Upper lobe of right lung (tissue), 1 donor: Measurements from ENCODE around the gene CCNQ. TPM values are rescaled to one million over a fixed set of nuclear protein-coding genes. Genes with fewer than 3 reads are reported as not detected.

ENCODE experiments used
- ATAC-seq: fragments of 200-7000 bp; cut with Tn5 transposase; one replicate; pipeline ENCODE4 v1.9.1; 2020; ENCODE audit warnings: mild to moderate bottlenecking, moderate library complexity
- DNase-seq: peaks from one replicate; pipeline ENCODE4 v3.0.0-alpha.2; 2020
- H3K27ac ChIP-seq: fragments of 200-600 bp; one replicate; pipeline ENCODE4 v1.8.0; 2022
- H3K27me3 ChIP-seq: fragments of 200-600 bp; one replicate; pipeline ENCODE4 v1.8.0; 2022; ENCODE audit warnings: mild to moderate bottlenecking
- H3K36me3 ChIP-seq: fragments of 200-600 bp; one replicate; pipeline ENCODE4 v1.8.0; 2022
- H3K4me1 ChIP-seq: fragments of 200-600 bp; one replicate; pipeline ENCODE4 v1.8.0; 2022
- H3K4me3 ChIP-seq: fragments of 200-600 bp; one replicate; pipeline ENCODE4 v1.8.0; 2022; ENCODE audit warnings: mild to moderate bottlenecking
- H3K9me3 ChIP-seq: fragments of 200-600 bp; one replicate; pipeline ENCODE4 v1.8.0; 2022
- intact Hi-C: fragments of 100-400 bp; cut with DNase I; formaldehyde crosslinking; loops from one replicate; pipeline ENCODE4 v1.11.0; 2022
- total RNA-seq: library from RNA; stranded (reverse); fragmentation: NEBNext Ultra II Directional; extraction: Animal tissue kit (Norgen Biotek cat#: 25700); gene quantifications from one replicate; pipeline ENCODE4 v1.2.1, GENCODE V29; 2021
- TF ChIP-seq, protein P1 (sequence below): fragments of 200-600 bp; IDR thresholded peaks from one replicate; pipeline ENCODE4 v1.8.0; 2022; ENCODE audit warnings: antibody characterized with exemption
- donor health status: DM: no; HTN: yes; CAD: no; lungs with severe emphysema.

CCNQ gene
- total RNA-seq, 1 donor from 2014 or later, result 18.9 TPM

DNA sequence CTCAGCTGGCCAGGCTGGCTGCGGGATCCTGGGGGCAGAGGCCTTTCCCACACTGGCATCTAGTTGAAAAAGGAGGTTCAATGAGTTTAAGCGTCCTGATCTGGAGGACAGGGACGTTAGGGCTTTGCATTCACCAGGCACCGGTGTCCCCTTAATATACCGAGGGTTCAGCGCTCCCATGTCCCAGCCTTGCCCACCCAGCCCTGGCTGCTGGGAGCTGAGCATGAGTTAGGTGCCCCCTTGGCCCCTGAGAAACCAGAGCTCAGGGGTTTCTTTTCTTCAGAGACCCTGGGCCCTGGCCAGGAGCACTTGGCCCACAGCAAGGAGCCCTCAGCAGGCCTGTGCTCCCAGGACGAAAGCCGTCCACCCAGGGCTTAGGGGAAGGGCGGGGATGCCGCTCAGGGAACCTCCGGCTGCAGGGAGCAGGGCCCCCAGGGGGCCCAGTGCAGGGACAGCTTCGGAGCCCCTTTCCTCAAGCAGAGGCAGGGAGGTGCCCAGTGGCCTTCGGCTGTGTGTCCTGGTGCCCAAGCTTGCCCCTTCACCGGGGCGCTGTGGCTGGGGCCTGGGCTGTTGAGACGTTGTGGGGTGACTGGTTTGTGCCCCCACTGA, 27.2 kb upstream of the CCNQ start:
- intact Hi-C loops, result no loop called here
- Histone ChIP-seq H3K36me3 (no peaks in the 10 kb centered on the region), H3K27ac (no peak overlapping the region), H3K9me3 (no peaks in the 10 kb centered on the region), H3K4me1 (no peaks in the 10 kb centered on the region), H3K4me3 (no peak overlapping the region), H3K27me3 (no peaks in the 10 kb centered on the region)
- DNase-seq (no peak), ATAC-seq (no peak)
- TF ChIP-seq, protein P1, sequence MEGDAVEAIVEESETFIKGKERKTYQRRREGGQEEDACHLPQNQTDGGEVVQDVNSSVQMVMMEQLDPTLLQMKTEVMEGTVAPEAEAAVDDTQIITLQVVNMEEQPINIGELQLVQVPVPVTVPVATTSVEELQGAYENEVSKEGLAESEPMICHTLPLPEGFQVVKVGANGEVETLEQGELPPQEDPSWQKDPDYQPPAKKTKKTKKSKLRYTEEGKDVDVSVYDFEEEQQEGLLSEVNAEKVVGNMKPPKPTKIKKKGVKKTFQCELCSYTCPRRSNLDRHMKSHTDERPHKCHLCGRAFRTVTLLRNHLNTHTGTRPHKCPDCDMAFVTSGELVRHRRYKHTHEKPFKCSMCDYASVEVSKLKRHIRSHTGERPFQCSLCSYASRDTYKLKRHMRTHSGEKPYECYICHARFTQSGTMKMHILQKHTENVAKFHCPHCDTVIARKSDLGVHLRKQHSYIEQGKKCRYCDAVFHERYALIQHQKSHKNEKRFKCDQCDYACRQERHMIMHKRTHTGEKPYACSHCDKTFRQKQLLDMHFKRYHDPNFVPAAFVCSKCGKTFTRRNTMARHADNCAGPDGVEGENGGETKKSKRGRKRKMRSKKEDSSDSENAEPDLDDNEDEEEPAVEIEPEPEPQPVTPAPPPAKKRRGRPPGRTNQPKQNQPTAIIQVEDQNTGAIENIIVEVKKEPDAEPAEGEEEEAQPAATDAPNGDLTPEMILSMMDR, result no peak

GRCh38 chrX:153625271-153626024, 26.5 kb upstream of the CCNQ start:
- no peak overlapping the region for H3K4me3 ChIP-seq
- DNase-seq, result no peak
- no peaks in the 10 kb centered on the region for H3K36me3 ChIP-seq
- TF ChIP-seq, protein P1, result no peak
- ATAC-seq, result no peak
- no peaks in the 10 kb centered on the region for H3K4me1 ChIP-seq
- H3K9me3 ChIP-seq, result no peaks in the 10 kb centered on the region
- no peak overlapping the region for H3K27ac ChIP-seq
- no peaks in the 10 kb centered on the region for H3K27me3 ChIP-seq
- intact Hi-C loops, result no loop called here

DNA sequence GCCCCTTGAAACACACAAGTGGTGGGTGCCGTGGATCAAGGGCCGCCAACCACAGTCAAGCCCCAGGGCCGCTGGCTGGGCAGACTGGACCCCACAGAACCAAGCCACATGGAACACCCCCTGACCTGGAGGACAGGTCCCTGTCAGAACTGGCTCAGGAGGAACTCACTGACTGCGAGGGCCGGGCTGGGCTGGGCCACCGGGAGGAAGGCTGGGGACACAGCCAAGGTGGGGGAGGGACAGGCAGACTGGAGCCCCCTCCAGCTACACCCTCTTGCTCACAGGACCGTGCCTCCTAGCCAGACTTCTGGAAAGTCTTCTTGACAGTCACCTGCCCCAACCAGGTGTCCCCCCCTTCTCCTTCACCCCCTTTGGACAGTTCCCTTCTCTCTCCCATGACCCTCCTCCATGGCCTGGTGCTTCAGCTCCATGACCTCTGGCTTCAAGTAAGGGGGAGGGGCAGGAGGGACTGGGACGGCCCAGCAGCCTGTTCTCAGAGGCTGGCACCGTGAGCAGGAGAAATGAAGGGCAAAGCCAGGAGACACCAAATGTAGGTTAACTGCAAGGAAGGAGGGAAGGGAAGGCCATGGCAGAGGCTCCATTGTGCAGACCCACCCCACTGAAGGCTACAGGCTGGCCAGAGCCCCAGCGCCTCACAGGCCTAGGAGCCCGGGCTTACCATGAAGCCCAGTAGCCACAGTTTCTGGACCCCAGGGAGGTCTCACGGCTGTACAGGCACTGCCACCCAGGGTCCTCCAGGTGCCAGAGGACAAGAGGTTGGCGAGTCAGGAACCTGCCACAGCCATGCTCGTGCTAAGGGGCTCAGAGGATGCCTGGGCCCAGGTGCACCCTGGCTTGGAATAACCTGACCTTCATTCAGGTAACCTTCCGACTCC, 25.5 kb upstream of the CCNQ start:
- Histone ChIP-seq H3K27me3 (no peaks in the 10 kb centered on the region), H3K4me3 (no peak overlapping the region), H3K36me3 (no peaks in the 10 kb centered on the region), H3K27ac (no peak overlapping the region), H3K4me1 (no peaks in the 10 kb centered on the region), H3K9me3 (no peaks in the 10 kb centered on the region)
- intact Hi-C loops, result no loop called here
- DNase-seq (no peak), ATAC-seq (no peak)
- TF ChIP-seq, protein P1, result no peak

GRCh38 chrX:153623310-153624029, 24.5 kb upstream of the CCNQ start:
- intact Hi-C loops, result no loop called here
- Histone ChIP-seq H3K27me3 (no peaks in the 10 kb centered on the region), H3K9me3 (no peaks in the 10 kb centered on the region), H3K36me3 (no peaks in the 10 kb centered on the region), H3K27ac (no peak overlapping the region), H3K4me1 (no peaks in the 10 kb centered on the region), H3K4me3 (no peak overlapping the region)
- TF ChIP-seq, protein P1, result no peak
- DNase-seq (no peak), ATAC-seq (no peak)

DNA sequence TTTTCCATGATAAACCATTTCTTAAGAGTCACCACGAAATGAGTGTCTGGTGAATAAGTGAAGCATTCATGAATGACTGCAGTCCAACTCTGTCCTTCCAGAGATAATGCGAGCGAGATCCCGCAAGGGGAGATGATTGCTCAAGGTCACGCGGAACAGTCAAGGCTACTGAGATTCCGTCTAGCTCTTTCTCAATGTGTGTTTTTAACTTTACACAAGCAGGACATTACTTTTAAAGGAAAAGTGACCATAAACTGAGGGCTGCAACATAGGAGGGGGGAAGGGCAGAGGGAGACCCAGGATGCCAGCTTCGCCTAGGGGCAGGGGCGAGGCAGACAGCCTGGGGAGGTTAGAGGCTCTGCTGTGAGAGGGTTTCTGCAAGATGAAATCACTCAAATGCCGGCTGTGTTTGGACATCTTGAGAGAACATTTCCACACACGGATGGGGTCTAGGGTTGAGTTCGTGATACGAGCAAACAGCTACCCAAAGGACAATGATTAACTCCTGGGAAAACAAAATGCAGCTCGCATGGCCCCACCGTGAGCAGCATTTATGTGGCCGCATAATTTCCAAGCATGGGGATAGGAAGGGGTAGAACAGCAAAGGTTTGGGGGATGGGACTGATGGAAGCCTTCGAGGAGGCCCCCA, 23.8 kb upstream of the CCNQ start:
- intact Hi-C loops, result no loop called here
- H3K27me3 ChIP-seq, result no peaks in the 10 kb centered on the region

More for the DNA sequence above, 23.8 kb upstream of the CCNQ start:
- Histone ChIP-seq H3K9me3 (no peaks in the 10 kb centered on the region), H3K27ac (no peak overlapping the region), H3K4me3 (no peak overlapping the region), H3K4me1 (no peaks in the 10 kb centered on the region), H3K36me3 (no peaks in the 10 kb centered on the region)
- ATAC-seq, result no peak
- no peak for DNase-seq
- TF ChIP-seq, protein P1, result no peak
